ENCODE results near the gene DUSP5.

DUSP5 gene

GRCh38 chr10:110546499-110547110 lies 48.9 kb downstream of the DUSP5 start:
- no peaks in the 10 kb centered on the region for H3K27me3 ChIP-seq (ENCODE audit: control insufficient read depth, insufficient read depth, low read length)

GRCh38 chr10:110547139-110547761 lies 49.5 kb downstream of the DUSP5 start:
- Histone ChIP-seq H3K9ac (ENCODE audit: low read depth, low read length) (no peak overlapping the region), H3K4me3 (ENCODE audit: low read depth, low read length) (no peak overlapping the region), H3K36me3 (ENCODE audit: control insufficient read depth, insufficient read depth, low read length) (no peaks in the 10 kb centered on the region), H3K27me3 (ENCODE audit: control insufficient read depth, insufficient read depth, low read length) (no peaks in the 10 kb centered on the region), H3K4me1 (ENCODE audit: control insufficient read depth, insufficient read depth, low read length) (no peaks in the 10 kb centered on the region), H3K9me3 (ENCODE audit: control insufficient read depth, insufficient read depth, low read length) (no peaks in the 10 kb centered on the region)

More at GRCh38 chr10:110546499-110547110, 48.9 kb downstream of the DUSP5 start:
- Histone ChIP-seq H3K9ac (ENCODE audit: low read depth, low read length) (no peak overlapping the region), H3K4me3 (ENCODE audit: low read depth, low read length) (no peak overlapping the region), H3K36me3 (ENCODE audit: control insufficient read depth, insufficient read depth, low read length) (no peaks in the 10 kb centered on the region), H3K4me1 (ENCODE audit: control insufficient read depth, insufficient read depth, low read length) (no peaks in the 10 kb centered on the region), H3K9me3 (ENCODE audit: control insufficient read depth, insufficient read depth, low read length) (no peaks in the 10 kb centered on the region)

GRCh38 chr10:110548002-110548401 lies 50.3 kb downstream of the DUSP5 start:
- Histone ChIP-seq H3K9ac (ENCODE audit: low read depth, low read length) (no peak overlapping the region), H3K36me3 (ENCODE audit: control insufficient read depth, insufficient read depth, low read length) (no peaks in the 10 kb centered on the region), H3K4me3 (ENCODE audit: low read depth, low read length) (no peak overlapping the region), H3K4me1 (ENCODE audit: control insufficient read depth, insufficient read depth, low read length) (no peaks in the 10 kb centered on the region), H3K9me3 (ENCODE audit: control insufficient read depth, insufficient read depth, low read length) (no peaks in the 10 kb centered on the region), H3K27me3 (ENCODE audit: control insufficient read depth, insufficient read depth, low read length) (no peaks in the 10 kb centered on the region)

- peaks cover 4% of the 10 kb centered on the region for H3K4me1 ChIP-seq (ENCODE audit: control insufficient read depth, insufficient read depth, low read length)
- H3K27me3 ChIP-seq (ENCODE audit: control insufficient read depth, insufficient read depth, low read length): no peaks in the 10 kb centered on the region
- no peak overlapping the region for H3K4me3 ChIP-seq (ENCODE audit: low read depth, low read length)
- H3K9me3 ChIP-seq (ENCODE audit: control insufficient read depth, insufficient read depth, low read length): no peaks in the 10 kb centered on the region
- no peak overlapping the region for H3K9ac ChIP-seq (ENCODE audit: low read depth, low read length)
- H3K36me3 ChIP-seq (ENCODE audit: control insufficient read depth, insufficient read depth, low read length): no peaks in the 10 kb centered on the region
Observed at GRCh38 chr10:110549211-110549610, 51.5 kb downstream of the DUSP5 start.

- Histone ChIP-seq H3K36me3 (ENCODE audit: control insufficient read depth, insufficient read depth, low read length) (no peaks in the 10 kb centered on the region), H3K9me3 (ENCODE audit: control insufficient read depth, insufficient read depth, low read length) (no peaks in the 10 kb centered on the region), H3K27me3 (ENCODE audit: control insufficient read depth, insufficient read depth, low read length) (no peaks in the 10 kb centered on the region), H3K9ac (ENCODE audit: low read depth, low read length) (no peak overlapping the region), H3K4me3 (ENCODE audit: low read depth, low read length) (no peak overlapping the region), H3K4me1 (ENCODE audit: control insufficient read depth, insufficient read depth, low read length) (peaks cover 4% of the 10 kb centered on the region)
Observed at GRCh38 chr10:110553905-110554304, 56.2 kb downstream of the DUSP5 start.

GRCh38 chr10:110556296-110556695 lies 58.6 kb downstream of the DUSP5 start:
- no peak overlapping the region for H3K4me3 ChIP-seq (ENCODE audit: low read depth, low read length)
- peaks cover 4% of the 10 kb centered on the region for H3K4me1 ChIP-seq (ENCODE audit: control insufficient read depth, insufficient read depth, low read length)
- H3K27me3 ChIP-seq (ENCODE audit: control insufficient read depth, insufficient read depth, low read length): no peaks in the 10 kb centered on the region
- no peak overlapping the region for H3K9ac ChIP-seq (ENCODE audit: low read depth, low read length)
- no peaks in the 10 kb centered on the region for H3K9me3 ChIP-seq (ENCODE audit: control insufficient read depth, insufficient read depth, low read length)
- no peaks in the 10 kb centered on the region for H3K36me3 ChIP-seq (ENCODE audit: control insufficient read depth, insufficient read depth, low read length)

GRCh38 chr10:110556969-110557601 lies 59.4 kb downstream of the DUSP5 start:
- H3K9ac ChIP-seq (ENCODE audit: low read depth, low read length): no peak overlapping the region
- no peaks in the 10 kb centered on the region for H3K9me3 ChIP-seq (ENCODE audit: control insufficient read depth, insufficient read depth, low read length)
- H3K4me1 ChIP-seq (ENCODE audit: control insufficient read depth, insufficient read depth, low read length): peaks cover 4% of the 10 kb centered on the region
- no peak overlapping the region for H3K4me3 ChIP-seq (ENCODE audit: low read depth, low read length)
- H3K27me3 ChIP-seq (ENCODE audit: control insufficient read depth, insufficient read depth, low read length): no peaks in the 10 kb centered on the region
- no peaks in the 10 kb centered on the region for H3K36me3 ChIP-seq (ENCODE audit: control insufficient read depth, insufficient read depth, low read length)

- H3K9me3 ChIP-seq (ENCODE audit: control insufficient read depth, insufficient read depth, low read length): no peaks in the 10 kb centered on the region
- peaks cover 4% of the 10 kb centered on the region for H3K4me1 ChIP-seq (ENCODE audit: control insufficient read depth, insufficient read depth, low read length)
- H3K27me3 ChIP-seq (ENCODE audit: control insufficient read depth, insufficient read depth, low read length): no peaks in the 10 kb centered on the region
Observed at GRCh38 chr10:110558041-110558440, 60.3 kb downstream of the DUSP5 start.

GRCh38 chr10:110560012-110560411 lies 62.3 kb downstream of the DUSP5 start:
- H3K36me3 ChIP-seq (ENCODE audit: control insufficient read depth, insufficient read depth, low read length): no peaks in the 10 kb centered on the region
- no peaks in the 10 kb centered on the region for H3K4me1 ChIP-seq (ENCODE audit: control insufficient read depth, insufficient read depth, low read length)
- no peak overlapping the region for H3K4me3 ChIP-seq (ENCODE audit: low read depth, low read length)
- no peaks in the 10 kb centered on the region for H3K9me3 ChIP-seq (ENCODE audit: control insufficient read depth, insufficient read depth, low read length)
- no peak overlapping the region for H3K9ac ChIP-seq (ENCODE audit: low read depth, low read length)
- no peaks in the 10 kb centered on the region for H3K27me3 ChIP-seq (ENCODE audit: control insufficient read depth, insufficient read depth, low read length)

More at GRCh38 chr10:110558041-110558440, 60.3 kb downstream of the DUSP5 start:
- H3K9ac ChIP-seq (ENCODE audit: low read depth, low read length): no peak overlapping the region
- H3K4me3 ChIP-seq (ENCODE audit: low read depth, low read length): no peak overlapping the region
- no peaks in the 10 kb centered on the region for H3K36me3 ChIP-seq (ENCODE audit: control insufficient read depth, insufficient read depth, low read length)
